ENCODE data around the gene TTC8.
"Not testable (repeated sequence)": the region's sequence is repeated elsewhere in the genome, so short reads cannot be mapped to it uniquely, and the experiment has no call there.

Gene TTC8

GRCh38 chr14:88835661-88836060, 11.2 kb downstream of the TTC8 start:
- no peaks in the 10 kb centered on the region for H3K4me1 ChIP-seq (ENCODE audit: insufficient read depth, low read length)
- no peaks in the 10 kb centered on the region for H3K36me3 ChIP-seq (ENCODE audit: insufficient read depth, low read length)

DNA sequence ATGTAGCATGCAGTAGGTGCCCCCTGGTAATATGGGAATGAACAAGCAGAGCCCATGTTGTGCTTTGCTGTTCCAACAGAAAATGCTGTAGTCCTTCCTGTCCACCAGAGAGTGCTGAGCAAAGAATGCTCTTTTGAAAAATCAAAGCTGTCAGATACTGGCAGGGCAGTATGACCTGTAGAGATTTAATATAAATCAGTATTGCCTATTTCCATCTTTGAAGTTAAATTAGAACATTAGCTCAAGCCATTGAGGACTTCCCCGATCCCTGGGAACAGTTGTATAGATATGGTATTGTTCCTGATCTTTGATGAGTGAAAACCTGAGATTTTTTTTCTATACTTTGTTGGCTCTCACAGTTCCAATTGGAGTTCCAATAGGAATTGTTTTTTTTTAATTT, 13.0 kb downstream of the TTC8 start:
- H3K9me3 ChIP-seq (ENCODE audit: control insufficient read depth, insufficient read depth, low read length) = no peaks in the 10 kb centered on the region
- no peaks in the 10 kb centered on the region for H3K4me1 ChIP-seq (ENCODE audit: insufficient read depth, low read length)
- H3K9ac ChIP-seq (ENCODE audit: low read depth, low read length) = no peak overlapping the region
- H3K36me3 ChIP-seq (ENCODE audit: insufficient read depth, low read length) = no peaks in the 10 kb centered on the region

More at GRCh38 chr14:88835661-88836060, 11.2 kb downstream of the TTC8 start:
- Histone ChIP-seq H3K9ac (ENCODE audit: low read depth, low read length) (no peak overlapping the region), H3K9me3 (ENCODE audit: control insufficient read depth, insufficient read depth, low read length) (no peaks in the 10 kb centered on the region)

- Histone ChIP-seq H3K9me3 (ENCODE audit: control insufficient read depth, insufficient read depth, low read length) (no peaks in the 10 kb centered on the region), H3K4me1 (ENCODE audit: insufficient read depth, low read length) (no peaks in the 10 kb centered on the region), H3K9ac (ENCODE audit: low read depth, low read length) (no peak overlapping the region), H3K36me3 (ENCODE audit: insufficient read depth, low read length) (no peaks in the 10 kb centered on the region)
These were observed 13.6 kb downstream of the TTC8 start for GRCh38 chr14:88838015-88838414.

DNA sequence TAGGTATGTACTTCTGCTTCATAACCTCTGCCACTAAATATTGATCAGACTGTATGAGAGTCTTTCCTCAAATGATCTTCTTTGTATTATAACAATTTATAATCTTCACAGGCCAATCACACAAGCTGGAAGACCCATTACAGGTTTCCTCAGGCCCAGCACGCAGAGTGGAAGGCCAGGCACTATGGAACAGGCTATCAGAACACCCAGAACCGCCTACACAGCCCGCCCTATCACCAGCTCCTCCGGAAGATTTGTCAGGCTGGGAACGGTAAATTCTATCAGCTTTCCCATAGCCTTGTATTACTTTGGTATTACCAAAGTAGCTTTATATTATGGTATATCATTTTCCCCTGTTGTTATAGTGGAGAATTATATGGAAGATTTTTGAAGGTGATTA, 16.5 kb downstream of the TTC8 start:
- no peaks in the 10 kb centered on the region for H3K36me3 ChIP-seq (ENCODE audit: insufficient read depth, low read length)
- H3K4me1 ChIP-seq (ENCODE audit: insufficient read depth, low read length) = no peaks in the 10 kb centered on the region
- no peaks in the 10 kb centered on the region for H3K9me3 ChIP-seq (ENCODE audit: control insufficient read depth, insufficient read depth, low read length)
- H3K9ac ChIP-seq (ENCODE audit: low read depth, low read length) = no peak overlapping the region

GRCh38 chr14:88841741-88842140, 17.3 kb downstream of the TTC8 start:
- Histone ChIP-seq H3K9me3 (ENCODE audit: control insufficient read depth, insufficient read depth, low read length) (no peaks in the 10 kb centered on the region), H3K36me3 (ENCODE audit: insufficient read depth, low read length) (no peaks in the 10 kb centered on the region), H3K4me1 (ENCODE audit: insufficient read depth, low read length) (no peaks in the 10 kb centered on the region), H3K9ac (ENCODE audit: low read depth, low read length) (no peak overlapping the region)

- no peaks in the 10 kb centered on the region for H3K9me3 ChIP-seq (ENCODE audit: control insufficient read depth, insufficient read depth, low read length)
- no peaks in the 10 kb centered on the region for H3K4me1 ChIP-seq (ENCODE audit: insufficient read depth, low read length)
- H3K36me3 ChIP-seq (ENCODE audit: insufficient read depth, low read length) = no peaks in the 10 kb centered on the region
- H3K9ac ChIP-seq (ENCODE audit: low read depth, low read length) = no peak overlapping the region
These were observed 18.0 kb downstream of the TTC8 start for GRCh38 chr14:88842414-88842813.

DNA sequence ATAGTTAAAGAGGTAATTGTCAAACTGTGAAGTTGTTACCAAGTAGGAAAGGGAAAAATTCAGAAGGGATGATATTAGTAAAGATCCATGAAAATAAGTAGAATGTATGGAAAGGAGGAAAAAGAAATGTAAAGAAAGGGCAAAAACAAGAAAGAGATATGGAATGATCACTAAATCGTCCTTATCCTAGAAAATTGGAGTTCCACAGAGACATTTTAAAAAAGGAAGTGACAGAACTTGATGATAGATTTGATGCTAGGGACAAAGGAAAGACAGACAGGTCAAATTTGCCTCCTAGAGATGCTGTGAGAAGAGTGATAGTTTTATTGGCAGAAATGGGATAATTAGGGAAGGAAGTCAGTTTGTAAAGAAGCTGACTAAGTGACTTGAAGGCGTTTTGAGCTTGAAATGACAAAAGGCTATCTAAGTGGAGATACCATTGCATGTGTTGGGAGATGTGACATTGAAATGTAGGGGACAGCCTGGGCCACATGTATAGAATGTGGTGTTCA, 20.6 kb downstream of the TTC8 start:
- Histone ChIP-seq H3K9me3 (ENCODE audit: control insufficient read depth, insufficient read depth, low read length) (no peaks in the 10 kb centered on the region), H3K36me3 (ENCODE audit: insufficient read depth, low read length) (no peaks in the 10 kb centered on the region), H3K4me1 (ENCODE audit: insufficient read depth, low read length) (no peaks in the 10 kb centered on the region), H3K9ac (ENCODE audit: low read depth, low read length) (no peak overlapping the region)

DNA sequence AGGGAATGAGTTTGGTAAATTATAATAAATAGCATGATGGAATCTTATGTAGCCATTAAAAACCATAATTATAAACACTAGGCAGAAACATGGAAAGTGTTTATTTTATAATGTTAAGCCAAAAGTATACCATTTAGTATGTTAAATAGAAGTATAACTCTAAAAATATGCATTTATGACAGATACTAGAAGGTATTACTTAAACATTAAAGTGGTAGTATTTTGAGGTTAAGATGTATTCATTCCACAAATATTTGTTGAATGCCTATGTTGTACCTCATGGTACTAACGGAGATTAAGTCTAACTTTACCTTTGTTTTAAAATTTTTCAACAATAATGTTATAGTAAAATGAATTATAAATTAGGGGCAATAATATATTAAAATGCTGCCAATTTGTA, 24.1 kb downstream of the TTC8 start:
- no peaks in the 10 kb centered on the region for H3K9me3 ChIP-seq (ENCODE audit: control insufficient read depth, insufficient read depth, low read length)
- H3K9ac ChIP-seq (ENCODE audit: low read depth, low read length) = no peak overlapping the region
- no peaks in the 10 kb centered on the region for H3K36me3 ChIP-seq (ENCODE audit: insufficient read depth, low read length)
- no peaks in the 10 kb centered on the region; the same call in 1 of the 2 replicates for H3K4me1 ChIP-seq (ENCODE audit: insufficient read depth, low read length)

GRCh38 chr14:88849716-88850115, 25.3 kb downstream of the TTC8 start:
- Histone ChIP-seq H3K9ac (ENCODE audit: low read depth, low read length) (no peak overlapping the region), H3K9me3 (ENCODE audit: control insufficient read depth, insufficient read depth, low read length) (no peaks in the 10 kb centered on the region), H3K4me1 (ENCODE audit: insufficient read depth, low read length) (no peaks in the 10 kb centered on the region; the same call in 1 of the 2 replicates), H3K36me3 (ENCODE audit: insufficient read depth, low read length) (no peaks in the 10 kb centered on the region)

DNA sequence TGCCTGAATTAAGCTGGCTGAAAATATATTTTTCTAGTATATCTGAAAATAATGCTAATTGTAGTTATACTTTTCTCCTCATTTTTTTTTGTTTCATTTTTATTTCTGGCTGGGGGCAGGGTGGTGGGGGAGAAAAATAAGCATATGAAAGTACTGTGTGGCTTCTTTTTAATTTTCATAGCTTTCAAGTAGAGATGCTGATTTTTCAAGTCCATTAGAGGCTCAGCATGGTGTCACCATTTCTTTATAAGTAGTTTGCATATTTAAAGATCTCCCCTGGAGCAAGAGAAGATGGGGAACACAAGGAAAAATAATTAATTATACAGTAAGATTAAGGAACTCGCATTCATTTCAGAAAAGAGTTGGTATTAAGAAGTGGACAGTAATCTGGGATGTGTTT, 27.1 kb downstream of the TTC8 start:
- Histone ChIP-seq H3K36me3 (ENCODE audit: insufficient read depth, low read length) (no peaks in the 10 kb centered on the region), H3K9me3 (ENCODE audit: control insufficient read depth, insufficient read depth, low read length) (no peaks in the 10 kb centered on the region), H3K4me1 (ENCODE audit: insufficient read depth, low read length) (no peaks in the 10 kb centered on the region; the same call in 1 of the 2 replicates), H3K9ac (ENCODE audit: low read depth, low read length) (no peak overlapping the region)

DNA sequence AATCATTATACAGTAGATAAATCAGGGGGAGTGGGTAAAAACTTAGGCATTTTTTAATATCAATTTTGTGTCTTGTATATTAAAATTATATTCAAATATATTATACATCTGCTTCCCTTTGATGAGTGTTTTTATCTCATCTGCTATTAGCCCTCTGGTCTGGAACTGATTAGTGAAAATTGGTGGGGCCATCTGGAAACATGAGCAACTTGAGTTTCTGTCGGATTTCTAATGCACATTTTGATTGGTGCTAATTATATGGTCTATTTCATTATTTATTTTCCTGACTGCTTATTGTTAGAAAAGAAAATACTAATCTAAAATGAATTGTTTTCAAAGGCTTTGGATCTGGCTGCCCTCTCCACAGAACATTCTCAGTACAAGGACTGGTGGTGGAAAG, 28.2 kb downstream of the TTC8 start:
- Histone ChIP-seq H3K4me1 (ENCODE audit: insufficient read depth, low read length) (no peaks in the 10 kb centered on the region; the same call in 1 of the 2 replicates), H3K9me3 (ENCODE audit: control insufficient read depth, insufficient read depth, low read length) (no peaks in the 10 kb centered on the region), H3K36me3 (ENCODE audit: insufficient read depth, low read length) (no peaks in the 10 kb centered on the region), H3K9ac (ENCODE audit: low read depth, low read length) (no peak overlapping the region)

GRCh38 chr14:88853129-88853528, 28.7 kb downstream of the TTC8 start:
- H3K36me3 ChIP-seq (ENCODE audit: insufficient read depth, low read length) = no peaks in the 10 kb centered on the region
- no peak overlapping the region for H3K9ac ChIP-seq (ENCODE audit: low read depth, low read length)
- no peaks in the 10 kb centered on the region; the same call in 1 of the 2 replicates for H3K4me1 ChIP-seq (ENCODE audit: insufficient read depth, low read length)
- H3K9me3 ChIP-seq (ENCODE audit: control insufficient read depth, insufficient read depth, low read length) = no peaks in the 10 kb centered on the region

DNA sequence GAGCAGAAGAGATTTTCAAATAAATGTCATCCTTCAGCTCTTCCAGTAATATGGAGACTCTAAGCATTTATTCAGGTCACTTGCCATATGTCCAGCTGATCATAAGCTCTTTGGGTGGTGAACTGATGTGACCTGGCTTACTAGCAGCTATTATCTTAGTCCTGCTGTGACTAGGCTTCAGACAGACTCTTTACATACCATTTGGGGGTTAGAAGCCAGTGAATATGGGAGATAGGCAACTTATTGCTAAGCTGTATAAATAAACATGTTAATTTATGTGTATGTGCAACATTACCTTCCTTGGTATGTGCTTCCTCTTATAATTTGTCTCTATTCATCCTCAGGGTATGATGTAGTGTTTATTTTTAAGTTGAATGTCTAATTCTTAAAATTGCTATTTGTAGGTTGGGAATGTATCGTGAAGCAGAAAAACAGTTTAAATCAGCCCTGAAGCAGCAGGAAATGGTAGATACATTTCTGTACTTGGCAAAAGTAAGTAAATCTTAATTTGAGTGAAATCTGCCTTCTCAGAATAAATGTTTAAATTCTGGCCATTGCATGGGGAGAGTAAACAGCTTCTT, 32.4 kb downstream of the TTC8 start:
- H3K4me1 ChIP-seq (ENCODE audit: insufficient read depth, low read length) = no peaks in the 10 kb centered on the region; the same call in 1 of the 2 replicates
- H3K9ac ChIP-seq (ENCODE audit: low read depth, low read length) = no peak overlapping the region
- no peaks in the 10 kb centered on the region for H3K36me3 ChIP-seq (ENCODE audit: insufficient read depth, low read length)
- no peaks in the 10 kb centered on the region for H3K9me3 ChIP-seq (ENCODE audit: control insufficient read depth, insufficient read depth, low read length)

DNA sequence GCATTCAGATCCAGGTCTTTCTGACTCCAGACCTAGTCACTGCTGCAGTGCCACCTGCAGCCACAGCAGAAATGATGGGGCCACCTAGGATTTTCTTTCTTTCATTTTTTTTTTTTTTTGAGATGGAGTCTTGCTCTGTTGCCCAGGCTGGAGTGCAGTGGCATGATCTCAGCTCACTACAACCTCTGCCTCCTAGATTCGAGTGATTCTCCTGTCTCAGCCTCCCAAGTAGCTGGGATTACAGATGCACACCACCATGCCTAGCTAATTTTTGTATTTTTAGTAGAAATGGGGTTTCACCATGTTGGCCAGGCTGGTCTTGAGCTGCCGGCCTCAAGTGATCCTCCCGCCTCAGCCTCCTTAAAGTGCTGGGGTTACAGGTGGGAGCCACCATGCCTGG, 33.4 kb downstream of the TTC8 start:
- not testable (repeated sequence) for H3K4me1 ChIP-seq (ENCODE audit: insufficient read depth, low read length); H3K36me3 ChIP-seq (ENCODE audit: insufficient read depth, low read length); H3K9me3 ChIP-seq (ENCODE audit: control insufficient read depth, insufficient read depth, low read length); H3K9ac ChIP-seq (ENCODE audit: low read depth, low read length)

- not testable (repeated sequence) for H3K4me1 ChIP-seq (ENCODE audit: insufficient read depth, low read length); H3K9ac ChIP-seq (ENCODE audit: low read depth, low read length)
These were observed 34.7 kb downstream of the TTC8 start for GRCh38 chr14:88859118-88859517.

More at GRCh38 chr14:88859118-88859517, 34.7 kb downstream of the TTC8 start:
- H3K9me3 ChIP-seq (ENCODE audit: control insufficient read depth, insufficient read depth, low read length); H3K36me3 ChIP-seq (ENCODE audit: insufficient read depth, low read length): not testable (repeated sequence)

Measured in ES-I3 (cell line).